ENCODE measurements around the gene SLC44A5.

DNA sequence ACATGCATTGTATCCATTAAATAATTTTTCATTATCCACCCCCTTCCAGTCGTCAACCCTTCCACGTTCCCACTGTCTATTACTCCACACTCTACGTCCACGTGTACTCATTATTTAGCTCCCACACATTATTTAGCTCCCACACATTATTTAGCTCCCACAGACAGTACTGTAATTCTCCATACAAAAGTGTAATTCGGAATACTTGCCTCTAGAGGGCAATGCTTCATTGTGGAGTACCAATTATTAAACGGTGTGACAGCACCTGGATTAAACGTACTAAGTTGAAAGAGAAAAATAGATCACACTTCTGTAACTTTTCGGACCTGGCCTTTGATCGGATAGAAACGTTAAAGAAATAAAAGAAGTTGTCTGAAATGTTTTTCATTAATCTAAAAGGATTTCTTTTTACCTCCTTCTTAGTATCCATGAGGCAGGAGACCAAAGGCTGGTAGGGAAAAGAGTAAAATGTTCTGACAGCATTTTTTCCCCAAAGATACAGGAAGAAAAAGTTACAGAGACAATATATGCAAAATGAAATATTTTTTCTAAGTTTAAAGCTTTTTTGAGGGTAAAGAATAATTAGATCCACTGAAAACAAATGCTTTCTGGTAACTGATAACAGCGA is 377.5 kb downstream of the SLC44A5 start:
- TF ChIP-seq, protein P1, sequence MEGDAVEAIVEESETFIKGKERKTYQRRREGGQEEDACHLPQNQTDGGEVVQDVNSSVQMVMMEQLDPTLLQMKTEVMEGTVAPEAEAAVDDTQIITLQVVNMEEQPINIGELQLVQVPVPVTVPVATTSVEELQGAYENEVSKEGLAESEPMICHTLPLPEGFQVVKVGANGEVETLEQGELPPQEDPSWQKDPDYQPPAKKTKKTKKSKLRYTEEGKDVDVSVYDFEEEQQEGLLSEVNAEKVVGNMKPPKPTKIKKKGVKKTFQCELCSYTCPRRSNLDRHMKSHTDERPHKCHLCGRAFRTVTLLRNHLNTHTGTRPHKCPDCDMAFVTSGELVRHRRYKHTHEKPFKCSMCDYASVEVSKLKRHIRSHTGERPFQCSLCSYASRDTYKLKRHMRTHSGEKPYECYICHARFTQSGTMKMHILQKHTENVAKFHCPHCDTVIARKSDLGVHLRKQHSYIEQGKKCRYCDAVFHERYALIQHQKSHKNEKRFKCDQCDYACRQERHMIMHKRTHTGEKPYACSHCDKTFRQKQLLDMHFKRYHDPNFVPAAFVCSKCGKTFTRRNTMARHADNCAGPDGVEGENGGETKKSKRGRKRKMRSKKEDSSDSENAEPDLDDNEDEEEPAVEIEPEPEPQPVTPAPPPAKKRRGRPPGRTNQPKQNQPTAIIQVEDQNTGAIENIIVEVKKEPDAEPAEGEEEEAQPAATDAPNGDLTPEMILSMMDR (IDR thresholded peaks at IDR 0.05), result peak in 2 of 3 donors; percentile 41 to 62
- no peak for TF ChIP-seq POLR2A (IDR thresholded peaks at IDR 0.05)

Measured in breast epithelium (tissue), 3 donors.